Myocyte (in vitro differentiated cells): Measurements from ENCODE around the gene PADI3. TPM values are rescaled to one million over a fixed set of nuclear protein-coding genes. Genes with fewer than 3 reads are reported as not detected.
"Not testable (repeated sequence)": the region's sequence is repeated elsewhere in the genome, so short reads cannot be mapped to it uniquely, and the experiment has no call there.

ENCODE experiments used
- DNase-seq: peaks from one replicate; pipeline ENCODE4 v3.0.0-alpha.2; 2012; ENCODE audit warnings: low read depth
- total RNA-seq: library from RNA; depleted of rRNA; stranded (reverse); fragments of >200 nt; gene quantifications from 2 replicates; pipeline ENCODE4 v1.2.3, GENCODE V29; 2014

The PADI3 gene
- total RNA-seq, 1 donor from 2014 or later, result not detected

DNA sequence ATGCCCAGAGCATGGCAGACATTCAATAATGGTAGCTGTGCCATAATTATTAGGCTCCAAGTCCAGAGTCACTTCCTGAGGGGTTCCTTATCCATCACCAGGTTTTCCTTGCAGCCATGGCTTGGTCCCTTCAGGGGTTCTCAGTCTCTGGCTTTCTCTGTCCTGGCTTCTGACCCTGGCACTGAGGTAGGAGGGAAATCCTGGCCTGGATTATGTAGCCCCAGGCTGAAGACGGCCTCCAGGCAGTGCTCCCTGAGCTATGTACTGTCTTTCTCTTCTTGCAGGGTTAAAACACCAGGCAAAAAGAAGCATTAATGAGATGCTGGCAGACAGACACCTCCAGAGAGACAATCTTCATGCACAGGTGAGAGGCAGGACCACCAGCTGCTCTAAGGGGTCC lies 9.5 kb upstream of the PADI3 start:
- peak; percentile 91 for DNase-seq

GRCh38 chr1:17241011-17241779 lies 7.7 kb upstream of the PADI3 start:
- not testable (repeated sequence) for DNase-seq

GRCh38 chr1:17241780-17242074 lies 7.2 kb upstream of the PADI3 start:
- DNase-seq, result not testable (repeated sequence)

- no peak for DNase-seq
These were observed 5.6 kb upstream of the PADI3 start for GRCh38 chr1:17243274-17243673.

- DNase-seq, result peak; percentile 89
These were observed 3.8 kb upstream of the PADI3 start for GRCh38 chr1:17244821-17245740.

- DNase-seq, result no peak
These were observed 3.0 kb upstream of the PADI3 start for GRCh38 chr1:17245816-17246325.

GRCh38 chr1:17246971-17247370 lies 1.9 kb upstream of the PADI3 start:
- no peak for DNase-seq

GRCh38 chr1:17250601-17251000 lies 1.7 kb downstream of the PADI3 start:
- DNase-seq, result peak; percentile 49

GRCh38 chr1:17251246-17251645 lies 2.3 kb downstream of the PADI3 start:
- DNase-seq, result no peak

DNA sequence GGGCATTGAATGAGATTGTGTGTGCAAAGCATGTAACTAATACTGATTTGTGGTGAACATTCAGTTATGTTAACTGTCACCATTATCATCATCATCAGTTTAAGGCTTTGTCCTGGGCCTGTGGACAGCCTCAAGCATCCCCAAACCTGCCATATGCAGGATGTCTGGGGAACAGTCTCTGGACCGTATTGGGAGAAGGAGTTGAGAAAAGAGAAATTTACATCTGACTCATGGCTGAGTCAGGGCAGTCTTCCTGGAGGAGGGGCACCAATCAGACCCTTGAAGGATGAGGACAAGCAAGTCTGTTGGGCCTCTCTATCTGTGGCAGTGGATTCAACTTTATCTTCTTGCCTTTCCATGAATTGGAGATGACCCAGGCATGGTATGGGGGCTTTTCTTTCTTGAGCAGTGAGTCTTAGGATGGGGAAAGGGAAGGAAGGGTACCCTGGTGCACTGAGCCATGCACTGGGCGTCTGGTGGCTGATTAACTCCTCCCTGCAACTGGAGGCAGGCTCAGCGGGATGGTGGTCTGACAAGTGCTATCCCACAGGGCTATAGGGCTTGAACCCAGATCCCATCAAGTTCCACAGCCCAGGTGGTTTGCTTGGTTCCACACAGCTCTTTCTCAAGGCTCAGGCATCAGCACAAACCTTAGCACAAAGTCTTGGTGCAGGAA lies 2.9 kb downstream of the PADI3 start:
- DNase-seq, result no peak

GRCh38 chr1:17255336-17255735 lies 6.4 kb downstream of the PADI3 start:
- DNase-seq, result no peak

DNA sequence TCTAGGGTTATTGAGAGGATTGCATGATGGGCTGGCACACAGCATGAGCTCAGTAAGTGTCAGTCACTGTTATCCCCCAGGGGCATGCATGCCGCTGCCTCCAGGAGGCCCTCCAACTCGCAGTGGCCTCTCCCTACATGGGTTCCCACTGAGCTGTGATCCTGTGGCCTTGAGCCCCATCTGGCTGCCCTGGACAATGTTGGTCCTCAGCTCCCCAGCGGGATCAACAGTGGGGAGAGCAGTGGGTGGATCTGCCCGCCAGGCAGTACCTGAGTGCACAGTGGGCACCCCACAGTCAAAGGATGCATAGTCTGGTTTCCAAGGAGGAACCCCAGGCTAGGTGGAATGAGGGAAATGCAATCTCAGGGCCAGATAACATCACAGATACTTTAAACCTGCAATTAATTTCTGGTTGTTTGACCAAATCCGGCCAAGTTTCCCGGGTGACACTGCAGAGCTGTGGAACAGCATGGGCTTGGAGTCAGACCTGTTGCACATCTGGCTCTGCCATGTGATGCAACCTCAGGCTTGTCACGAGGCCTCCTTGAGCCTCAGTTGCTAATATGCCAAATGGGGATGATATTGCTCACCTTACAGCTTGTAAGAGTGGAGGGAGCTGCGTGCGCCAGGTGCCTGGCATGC lies 9.3 kb downstream of the PADI3 start:
- no peak for DNase-seq

DNA sequence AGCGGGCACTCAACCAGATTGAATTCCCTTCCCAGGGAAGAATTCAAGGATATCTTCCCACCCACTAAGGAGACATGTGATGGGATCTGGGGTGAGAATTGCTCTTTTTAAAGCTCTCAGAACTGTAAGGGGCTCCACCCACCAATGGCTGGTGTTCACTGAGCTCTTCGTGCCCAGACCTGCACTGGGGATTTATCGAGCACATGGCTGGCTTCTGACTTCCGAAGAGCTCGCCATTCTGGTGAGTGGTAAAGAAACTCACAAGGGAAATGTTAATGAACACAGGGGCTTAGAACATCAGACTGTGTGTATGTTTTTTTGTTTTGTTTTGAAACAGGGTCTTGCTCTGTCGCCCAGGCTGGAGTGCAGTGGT lies 9.8 kb downstream of the PADI3 start:
- DNase-seq, result no peak

DNA sequence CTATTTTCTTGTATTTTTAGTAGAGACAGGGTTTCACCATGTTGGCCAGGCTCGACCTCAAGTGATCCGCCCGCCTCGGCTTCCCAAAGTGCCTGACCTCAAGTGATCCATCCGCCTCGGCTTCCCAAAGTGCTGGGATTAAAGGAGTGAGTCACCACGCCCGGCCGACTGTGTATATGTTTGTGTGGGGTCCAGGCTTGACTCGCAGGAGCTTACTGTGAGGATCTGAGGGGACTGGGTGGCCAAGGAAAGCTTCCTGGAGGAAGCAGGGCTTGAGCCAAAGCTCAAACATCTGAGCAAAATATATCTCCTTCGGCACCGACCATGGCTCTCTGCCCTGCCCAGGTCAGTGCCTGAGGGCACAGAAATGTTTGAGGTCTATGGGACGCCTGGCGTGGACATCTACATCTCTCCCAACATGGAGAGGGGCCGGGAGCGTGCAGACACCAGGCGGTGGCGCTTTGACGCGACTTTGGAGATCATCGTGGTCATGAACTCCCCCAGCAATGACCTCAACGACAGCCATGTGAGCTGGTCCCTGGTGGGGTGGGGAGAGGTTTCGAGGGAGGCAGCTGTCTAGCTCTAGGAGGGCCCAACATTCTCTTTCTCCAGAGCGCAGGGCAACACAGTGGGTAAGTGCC lies 10.5 kb downstream of the PADI3 start:
- DNase-seq, result peak; percentile 54

- no peak for DNase-seq
These were observed 11.4 kb downstream of the PADI3 start for GRCh38 chr1:17260264-17260663.

DNA sequence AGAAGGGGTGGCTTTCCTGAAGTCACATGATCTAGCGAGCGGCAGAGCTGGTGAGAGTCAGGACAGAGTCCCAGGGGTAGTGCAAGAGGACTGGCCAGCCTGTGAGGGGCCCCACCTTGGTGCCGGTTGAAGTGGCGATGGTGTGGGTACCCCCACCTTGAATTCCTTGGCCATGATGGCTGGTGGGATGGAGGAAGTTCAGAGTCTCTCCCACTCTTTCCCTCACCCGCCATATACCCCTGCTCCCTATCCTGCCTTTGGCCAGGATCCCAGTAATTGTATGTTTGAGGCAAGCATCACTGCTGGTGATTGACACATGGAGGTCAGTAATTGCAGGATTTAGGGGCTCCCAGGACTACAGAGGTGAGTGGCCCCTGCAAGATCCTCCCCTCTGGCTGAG lies 11.8 kb downstream of the PADI3 start:
- DNase-seq, result no peak

GRCh38 chr1:17263936-17264335 lies 15.0 kb downstream of the PADI3 start:
- DNase-seq, result no peak

GRCh38 chr1:17264470-17264869 lies 15.6 kb downstream of the PADI3 start:
- DNase-seq, result no peak

DNA sequence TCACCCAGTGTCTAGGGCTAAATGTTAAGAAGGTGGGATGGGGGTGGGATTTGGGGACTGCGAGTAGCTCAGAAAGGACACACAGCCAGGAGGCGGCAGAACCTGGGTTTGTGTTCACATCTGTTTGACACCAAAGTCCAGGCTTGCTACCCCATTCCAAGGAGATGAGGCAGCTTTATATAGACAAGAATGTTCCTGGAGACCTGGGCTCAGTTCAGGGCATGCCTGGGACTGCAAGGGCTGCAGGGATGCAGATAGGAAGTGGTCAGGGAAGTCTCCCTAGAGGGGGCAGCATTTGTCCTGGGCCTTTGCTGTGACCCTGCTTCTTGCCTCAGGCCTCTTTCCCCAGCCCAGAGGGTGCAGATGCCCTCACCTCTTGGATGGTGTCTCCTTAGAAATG lies 16.3 kb downstream of the PADI3 start:
- DNase-seq, result no peak

- DNase-seq, result no peak
These were observed 17.1 kb downstream of the PADI3 start for GRCh38 chr1:17265950-17266349.
